SH-SY5Y (cell line): ENCODE data around the gene SECTM1.

ENCODE experiments used
- GATA2 ChIP-seq: IDR thresholded peaks from 2 replicates; pipeline ENCODE4 v1.6.1; 2011; ENCODE audit warnings: mild to moderate bottlenecking, low read depth, low read length
- GATA3 ChIP-seq: IDR thresholded peaks from 2 replicates; pipeline ENCODE4 v1.6.1; 2011; ENCODE audit warnings: low read depth, mild to moderate bottlenecking, low read length, moderate library complexity

GRCh38 chr17:82338858-82339633, 5.5 kb upstream of the SECTM1 start:
- TF ChIP-seq GATA2 (no peak), GATA3 (no peak)
